Gastroesophageal sphincter (tissue), 3 donors: Measurements from ENCODE around the gene CRIP3.

ENCODE experiments used
- EP300 ChIP-seq: sonication (generic); formaldehyde crosslinking; IDR thresholded peaks from one replicate; pipeline ENCODE4 v1.6.1; 2017; ENCODE audit warnings: antibody characterized with exemption, mild to moderate bottlenecking
- TF ChIP-seq, protein P1 (sequence below), 4 experiments: fragments of 200-600 bp in 2 of 4; fragments of 450-650 bp in 2 of 4; sonication (generic) in 1 of 4; IDR thresholded peaks; one replicate each; pipeline ENCODE4 v1.5.1; 2017 to 2019; ENCODE audit warnings: antibody characterized with exemption in 4 of 4, mild to moderate bottlenecking in 2 of 4, moderate library complexity in 2 of 4

DNA sequence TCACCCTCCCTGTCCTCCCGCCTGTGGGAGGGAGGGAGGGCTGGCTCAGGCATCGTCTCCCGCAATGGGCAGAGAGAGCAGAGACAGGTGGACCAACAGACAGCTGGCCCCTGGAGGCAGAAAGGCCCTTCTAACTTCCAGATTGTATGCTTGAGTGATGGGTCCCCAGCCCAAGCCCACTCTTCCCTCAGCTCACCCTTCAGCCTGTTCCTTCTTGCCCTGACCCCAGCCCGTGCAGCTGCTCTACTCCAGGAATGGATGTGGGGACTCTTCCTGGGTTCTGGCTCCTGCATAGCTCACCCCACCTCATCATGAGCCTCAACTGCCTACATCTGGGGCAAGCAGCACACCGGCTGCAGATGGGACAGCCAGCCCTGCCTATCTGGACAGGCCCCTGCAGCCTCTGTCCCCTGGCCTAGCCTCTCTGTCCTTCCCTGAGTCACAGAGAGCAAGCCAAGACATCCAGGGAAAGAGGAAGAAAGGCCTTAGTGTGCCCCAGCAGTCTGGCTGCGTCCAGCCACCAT, 22.1 kb downstream of the CRIP3 start:
- TF ChIP-seq EP300 = no peak
- TF ChIP-seq, protein P1, sequence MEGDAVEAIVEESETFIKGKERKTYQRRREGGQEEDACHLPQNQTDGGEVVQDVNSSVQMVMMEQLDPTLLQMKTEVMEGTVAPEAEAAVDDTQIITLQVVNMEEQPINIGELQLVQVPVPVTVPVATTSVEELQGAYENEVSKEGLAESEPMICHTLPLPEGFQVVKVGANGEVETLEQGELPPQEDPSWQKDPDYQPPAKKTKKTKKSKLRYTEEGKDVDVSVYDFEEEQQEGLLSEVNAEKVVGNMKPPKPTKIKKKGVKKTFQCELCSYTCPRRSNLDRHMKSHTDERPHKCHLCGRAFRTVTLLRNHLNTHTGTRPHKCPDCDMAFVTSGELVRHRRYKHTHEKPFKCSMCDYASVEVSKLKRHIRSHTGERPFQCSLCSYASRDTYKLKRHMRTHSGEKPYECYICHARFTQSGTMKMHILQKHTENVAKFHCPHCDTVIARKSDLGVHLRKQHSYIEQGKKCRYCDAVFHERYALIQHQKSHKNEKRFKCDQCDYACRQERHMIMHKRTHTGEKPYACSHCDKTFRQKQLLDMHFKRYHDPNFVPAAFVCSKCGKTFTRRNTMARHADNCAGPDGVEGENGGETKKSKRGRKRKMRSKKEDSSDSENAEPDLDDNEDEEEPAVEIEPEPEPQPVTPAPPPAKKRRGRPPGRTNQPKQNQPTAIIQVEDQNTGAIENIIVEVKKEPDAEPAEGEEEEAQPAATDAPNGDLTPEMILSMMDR (IDR thresholded peaks at IDR 0.05) = no peak
